Measurements from ENCODE around the gene COLQ.

GRCh38 chr3:15431256-15431837 lies 90.2 kb downstream of the COLQ start:
- TF ChIP-seq CTCF (conservative IDR thresholded peaks at IDR 0.05; ENCODE audit: low read depth, low read length): no peak
- no peak for TF ChIP-seq EZH2phosphoT487 (IDR thresholded peaks at IDR 0.05; ENCODE audit: borderline replicate concordance, low read length)
